Lower leg skin (tissue), 3 donors: ENCODE data around the gene SPATA13.

Source experiments
- POLR2A ChIP-seq, 2 donors: fragments of 450-650 bp; IDR thresholded peaks; one replicate each; pipeline ENCODE4 v1.6.1; 2016 to 2017; ENCODE audit warnings: antibody characterized with exemption in 2 of 2, mild to moderate bottlenecking in 1 of 2, moderate library complexity in 1 of 2
- TF ChIP-seq, protein P1 (sequence below), 3 donors: fragments of 450-650 bp; IDR thresholded peaks; one replicate each; pipeline ENCODE4 v1.5.1; 2016; ENCODE audit warnings: antibody characterized with exemption in 3 of 3, mild to moderate bottlenecking in 3 of 3, moderate library complexity in 2 of 3

DNA sequence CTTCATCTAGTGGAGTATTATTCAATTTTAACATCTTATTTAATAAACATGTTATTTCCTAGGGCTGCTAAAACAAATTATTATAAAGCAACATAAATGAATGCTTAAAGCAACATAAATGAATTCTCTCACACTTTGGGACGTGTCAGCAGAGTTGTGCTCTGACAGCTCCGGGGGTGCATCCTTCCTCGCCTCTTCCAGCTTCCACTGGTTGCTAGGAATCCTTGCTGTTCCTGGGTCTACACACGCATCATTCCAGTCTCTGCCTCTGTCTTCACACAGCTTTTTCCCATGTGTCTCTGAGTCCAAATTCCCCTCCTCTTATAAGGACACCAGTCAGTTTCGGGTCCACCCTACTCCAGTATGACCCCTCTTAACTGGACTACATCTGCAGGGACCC, 21.6 kb upstream of the SPATA13 start:
- TF ChIP-seq, protein P1, sequence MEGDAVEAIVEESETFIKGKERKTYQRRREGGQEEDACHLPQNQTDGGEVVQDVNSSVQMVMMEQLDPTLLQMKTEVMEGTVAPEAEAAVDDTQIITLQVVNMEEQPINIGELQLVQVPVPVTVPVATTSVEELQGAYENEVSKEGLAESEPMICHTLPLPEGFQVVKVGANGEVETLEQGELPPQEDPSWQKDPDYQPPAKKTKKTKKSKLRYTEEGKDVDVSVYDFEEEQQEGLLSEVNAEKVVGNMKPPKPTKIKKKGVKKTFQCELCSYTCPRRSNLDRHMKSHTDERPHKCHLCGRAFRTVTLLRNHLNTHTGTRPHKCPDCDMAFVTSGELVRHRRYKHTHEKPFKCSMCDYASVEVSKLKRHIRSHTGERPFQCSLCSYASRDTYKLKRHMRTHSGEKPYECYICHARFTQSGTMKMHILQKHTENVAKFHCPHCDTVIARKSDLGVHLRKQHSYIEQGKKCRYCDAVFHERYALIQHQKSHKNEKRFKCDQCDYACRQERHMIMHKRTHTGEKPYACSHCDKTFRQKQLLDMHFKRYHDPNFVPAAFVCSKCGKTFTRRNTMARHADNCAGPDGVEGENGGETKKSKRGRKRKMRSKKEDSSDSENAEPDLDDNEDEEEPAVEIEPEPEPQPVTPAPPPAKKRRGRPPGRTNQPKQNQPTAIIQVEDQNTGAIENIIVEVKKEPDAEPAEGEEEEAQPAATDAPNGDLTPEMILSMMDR (IDR thresholded peaks at IDR 0.05) = no peak
- TF ChIP-seq POLR2A (IDR thresholded peaks at IDR 0.05) = no peak
